ENCODE results near the gene FNDC1.

Gene FNDC1

DNA sequence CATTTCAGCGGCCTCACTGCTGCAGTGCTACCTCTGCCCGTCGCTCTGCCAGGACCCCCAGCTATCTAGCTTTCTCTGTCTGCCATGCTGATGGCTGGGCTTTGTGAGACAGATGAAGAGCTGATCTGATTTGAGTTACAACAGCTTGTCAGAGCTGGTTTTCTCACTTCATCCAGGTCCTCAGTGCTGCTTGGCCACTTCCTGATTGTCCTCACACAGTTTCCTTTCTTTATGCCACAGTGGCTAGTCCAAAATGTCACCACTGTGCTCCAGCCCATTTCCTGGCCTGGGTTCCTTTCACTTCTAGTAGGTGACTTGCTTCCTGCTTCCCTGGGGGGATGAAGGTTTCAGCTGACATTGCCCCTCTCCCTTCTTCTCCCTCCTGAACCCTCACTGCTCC lies 35.4 kb downstream of the FNDC1 start:
- DNase-seq (ENCODE audit: low read depth, low spot score), result no peak

DNA sequence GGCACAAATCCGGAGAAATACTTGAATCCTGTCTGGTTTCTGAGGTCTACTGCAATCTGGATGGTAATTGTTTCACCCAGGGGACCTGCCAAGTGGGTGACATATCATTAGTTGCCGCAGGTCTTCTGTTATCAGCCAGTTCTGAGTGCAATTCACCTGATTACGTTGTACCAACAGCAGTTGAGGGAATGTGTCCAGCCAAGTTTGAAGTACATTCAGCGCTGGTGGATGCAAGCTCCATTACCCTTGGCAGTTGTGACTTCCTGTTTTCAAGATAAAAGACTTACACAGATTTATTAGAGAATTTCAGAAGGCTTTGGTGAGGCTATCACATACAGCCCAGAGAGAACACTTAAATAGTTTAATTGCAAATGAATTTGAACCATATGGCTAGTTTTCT lies 42.8 kb downstream of the FNDC1 start:
- no peak for DNase-seq (ENCODE audit: low read depth, low spot score)

DNA sequence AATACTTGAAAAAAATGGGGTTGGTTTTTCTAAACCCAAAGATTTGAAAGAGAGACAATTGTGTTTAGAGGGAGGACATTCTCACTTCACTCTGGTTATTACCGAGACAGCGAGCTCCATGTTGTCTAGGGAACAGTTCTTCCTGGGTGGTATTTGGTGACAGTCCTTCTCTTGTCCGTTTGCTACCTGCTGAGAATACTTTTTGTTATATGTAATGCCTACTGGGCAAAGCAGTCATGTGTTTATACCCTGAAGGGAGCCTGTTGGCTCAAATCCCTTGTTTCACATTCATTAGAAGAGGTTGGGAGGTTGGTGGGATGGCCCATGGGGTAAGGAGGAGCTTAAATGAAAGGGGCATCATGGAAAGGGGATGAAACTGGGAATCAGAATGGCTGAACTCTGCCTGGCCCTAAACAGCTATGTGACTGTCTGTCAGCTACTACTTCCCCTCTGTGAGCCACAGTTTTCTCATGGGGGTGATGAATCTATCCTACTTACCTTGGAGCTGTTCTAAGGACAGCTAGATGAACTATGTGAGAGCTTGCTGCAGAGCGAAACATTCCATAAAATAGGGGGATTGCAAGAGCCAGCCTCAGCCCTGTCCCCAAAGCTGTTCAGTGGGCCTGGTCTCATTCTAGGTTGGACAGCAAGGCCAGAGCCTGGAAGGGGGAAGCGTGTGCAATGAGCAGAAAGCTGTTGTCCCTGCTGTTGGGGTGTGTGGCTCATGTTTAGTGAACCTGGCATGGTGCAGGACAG lies 43.5 kb downstream of the FNDC1 start:
- no peak for DNase-seq (ENCODE audit: low read depth, low spot score)

DNA sequence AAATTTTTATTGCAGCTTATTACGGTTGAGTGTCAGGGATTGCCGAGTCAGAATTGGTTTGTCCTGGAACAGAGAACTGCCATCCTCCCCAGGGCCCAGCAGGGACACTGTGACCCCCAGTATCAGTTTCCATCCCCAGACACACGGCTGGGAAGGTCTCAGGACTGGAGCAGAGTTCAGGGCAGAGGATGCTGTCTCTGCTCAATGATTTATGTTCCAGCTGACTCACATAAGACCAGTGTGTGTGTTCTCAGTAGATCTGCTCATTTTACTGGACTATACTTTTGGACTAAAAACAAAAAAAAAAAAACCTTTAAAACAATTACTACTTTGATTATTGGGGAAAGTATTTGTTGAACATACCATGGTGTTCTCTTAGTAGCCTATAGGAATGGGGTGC lies 44.2 kb downstream of the FNDC1 start:
- DNase-seq (ENCODE audit: low read depth, low spot score), result no peak

DNA sequence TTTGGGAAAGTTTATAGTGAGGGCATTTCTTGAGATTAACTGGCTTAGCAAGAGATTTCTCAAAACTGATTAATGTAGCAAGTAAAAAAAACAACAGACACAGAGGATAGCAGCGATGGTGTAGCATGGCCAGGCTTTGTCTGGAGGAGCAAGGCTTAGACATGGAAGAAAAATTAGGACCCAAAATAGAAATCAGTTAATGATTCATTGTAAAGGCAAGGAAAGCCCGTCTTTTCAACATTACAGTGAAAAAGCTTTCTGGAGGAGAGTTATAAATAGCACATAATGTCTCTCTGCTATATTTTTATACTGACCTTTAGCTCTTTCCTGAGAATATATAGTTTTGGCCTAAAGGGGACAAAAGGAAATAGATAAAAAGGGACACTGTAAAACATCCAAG lies 45.1 kb downstream of the FNDC1 start:
- no peak for DNase-seq (ENCODE audit: low read depth, low spot score)

DNA sequence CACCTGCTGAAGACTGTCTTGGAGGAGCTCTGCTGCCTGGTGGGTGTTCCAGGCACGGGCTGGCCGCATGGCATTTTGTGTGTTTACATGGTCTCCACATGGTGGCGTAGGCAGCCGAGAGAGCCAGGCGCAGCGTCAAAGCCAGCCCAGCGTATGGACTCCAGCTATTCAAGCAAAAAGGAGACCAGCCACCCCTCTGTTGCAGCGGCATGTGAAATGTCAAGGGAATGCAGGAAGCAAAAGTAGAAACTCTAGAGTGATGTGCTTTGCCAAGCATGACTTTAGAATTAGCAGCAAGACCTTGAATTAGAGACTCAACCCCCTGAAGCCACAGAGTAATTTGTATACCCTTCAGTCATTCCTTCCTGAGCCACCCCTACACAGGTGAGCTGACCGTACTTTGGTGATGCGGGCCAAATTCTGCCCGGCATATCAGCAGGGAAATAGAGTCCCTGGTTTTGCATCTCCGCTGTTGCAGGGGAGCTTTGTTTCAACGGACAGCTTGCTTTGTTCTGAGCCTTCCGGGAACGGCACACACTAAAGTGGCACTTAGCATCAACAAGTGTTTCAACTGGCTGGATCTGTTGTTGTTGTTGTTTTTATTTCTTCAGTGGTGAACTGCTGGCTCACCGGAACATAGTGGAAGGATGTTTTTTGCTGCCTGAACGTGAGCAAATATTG lies 48.5 kb downstream of the FNDC1 start:
- peak; percentile 45 for DNase-seq (ENCODE audit: low read depth, low spot score)

DNA sequence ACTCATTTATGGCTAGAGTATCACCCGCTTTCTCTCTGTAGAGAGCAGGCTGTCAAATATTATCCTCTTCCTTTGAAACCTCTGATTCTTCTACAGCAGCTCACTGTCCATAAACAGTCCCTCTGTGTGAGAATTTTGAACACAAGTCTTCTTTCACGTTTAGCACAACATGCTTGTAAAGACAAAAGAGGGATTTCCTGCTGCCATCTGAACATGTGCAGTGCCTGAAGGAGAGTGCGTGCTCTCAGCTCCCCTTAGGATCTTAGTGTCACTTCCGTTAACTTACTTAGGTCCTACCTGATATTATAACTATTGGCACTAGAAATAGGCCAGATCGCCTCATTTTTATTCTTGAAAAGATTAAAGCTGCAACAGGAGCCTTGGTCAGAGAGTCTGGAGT lies 50.9 kb downstream of the FNDC1 start:
- no peak for DNase-seq (ENCODE audit: low read depth, low spot score)

DNA sequence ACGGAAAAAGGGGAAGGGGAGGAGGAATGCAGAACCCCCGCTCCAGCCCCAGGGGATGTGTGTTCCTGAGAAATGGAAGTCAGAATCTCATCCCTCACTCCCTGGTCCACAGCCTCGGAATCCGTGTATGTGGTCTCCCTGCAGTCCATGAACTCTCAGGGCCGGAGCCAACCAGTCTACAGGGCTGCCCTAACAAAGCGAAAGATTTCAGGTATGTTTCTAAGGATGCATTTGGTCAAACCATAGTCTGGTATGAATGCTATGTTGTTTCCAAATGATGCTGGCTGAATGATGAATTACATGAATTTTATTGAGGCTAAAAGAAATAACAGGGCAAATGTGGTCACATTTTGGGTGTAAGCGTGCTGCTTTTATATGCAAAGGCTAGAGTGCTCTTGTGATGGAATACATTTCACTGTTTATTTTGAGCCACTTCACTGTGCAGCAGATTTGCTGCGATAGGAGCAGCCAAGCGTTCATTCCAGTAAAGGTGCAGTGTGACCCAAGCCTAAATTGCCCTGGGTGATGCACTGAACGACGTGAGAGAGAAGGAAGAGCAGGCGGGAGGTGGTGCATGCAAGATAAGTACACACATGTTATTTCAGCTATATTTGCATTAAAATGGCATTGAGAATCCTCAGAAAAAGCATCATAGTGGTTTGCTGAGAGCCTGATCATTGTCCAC lies 52.4 kb downstream of the FNDC1 start:
- DNase-seq (ENCODE audit: low read depth, low spot score), result no peak

DNA sequence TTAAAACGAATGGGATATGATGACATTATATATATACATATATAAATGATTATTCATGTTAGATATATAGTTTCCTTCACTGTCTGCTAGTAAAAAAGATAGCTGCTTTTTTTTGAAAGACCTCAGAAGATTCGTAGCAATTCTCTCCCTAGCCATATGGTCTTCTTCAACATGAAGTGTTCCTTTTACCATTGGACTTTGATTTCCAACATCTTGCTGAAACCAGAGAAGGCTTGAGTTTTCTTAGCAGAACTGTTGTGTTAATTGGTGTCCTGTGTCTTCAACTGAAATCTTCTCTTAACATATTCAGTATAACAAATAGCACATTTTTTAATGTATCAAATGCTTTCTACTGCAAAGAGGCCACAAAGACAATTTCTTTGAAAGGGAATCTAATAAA lies 55.3 kb downstream of the FNDC1 start:
- DNase-seq (ENCODE audit: low read depth, low spot score), result no peak

DNA sequence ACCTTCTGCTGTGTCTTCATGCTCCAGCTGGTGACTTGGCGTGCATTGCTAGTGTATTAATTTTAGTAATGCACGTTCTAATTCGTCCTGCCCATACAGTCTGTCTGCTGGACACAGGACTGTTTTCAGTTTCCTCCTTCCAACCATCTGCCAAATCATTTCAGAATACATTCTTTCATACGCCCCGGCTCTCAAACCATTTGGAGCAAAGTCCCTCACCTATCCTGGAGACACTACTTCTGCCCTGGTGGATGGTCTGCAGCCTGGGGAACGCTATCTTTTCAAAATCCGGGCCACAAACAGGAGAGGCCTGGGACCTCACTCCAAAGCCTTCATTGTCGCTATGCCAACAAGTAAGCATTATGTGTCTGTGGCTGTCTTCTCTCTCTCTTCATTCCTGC lies 60.5 kb downstream of the FNDC1 start:
- no peak for DNase-seq (ENCODE audit: low read depth, low spot score)

DNA sequence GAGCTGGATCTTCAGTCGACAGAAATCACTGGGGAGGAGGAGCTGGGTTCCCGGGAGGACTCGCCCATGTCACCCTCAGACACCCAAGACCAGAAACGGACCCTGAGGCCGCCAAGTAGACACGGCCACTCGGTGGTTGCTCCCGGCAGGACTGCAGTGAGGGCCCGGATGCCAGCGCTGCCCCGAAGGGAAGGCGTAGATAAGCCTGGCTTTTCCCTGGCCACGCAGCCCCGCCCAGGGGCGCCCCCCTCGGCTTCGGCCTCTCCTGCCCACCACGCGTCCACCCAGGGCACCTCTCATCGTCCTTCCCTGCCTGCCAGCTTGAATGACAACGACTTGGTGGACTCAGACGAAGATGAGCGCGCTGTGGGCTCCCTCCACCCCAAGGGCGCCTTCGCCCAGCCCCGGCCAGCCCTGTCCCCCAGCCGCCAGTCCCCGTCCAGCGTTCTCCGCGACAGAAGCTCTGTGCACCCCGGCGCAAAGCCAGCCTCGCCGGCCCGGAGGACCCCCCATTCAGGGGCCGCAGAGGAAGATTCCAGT lies 63.0 kb downstream of the FNDC1 start:
- DNase-seq (ENCODE audit: low read depth, low spot score), result no peak

DNA sequence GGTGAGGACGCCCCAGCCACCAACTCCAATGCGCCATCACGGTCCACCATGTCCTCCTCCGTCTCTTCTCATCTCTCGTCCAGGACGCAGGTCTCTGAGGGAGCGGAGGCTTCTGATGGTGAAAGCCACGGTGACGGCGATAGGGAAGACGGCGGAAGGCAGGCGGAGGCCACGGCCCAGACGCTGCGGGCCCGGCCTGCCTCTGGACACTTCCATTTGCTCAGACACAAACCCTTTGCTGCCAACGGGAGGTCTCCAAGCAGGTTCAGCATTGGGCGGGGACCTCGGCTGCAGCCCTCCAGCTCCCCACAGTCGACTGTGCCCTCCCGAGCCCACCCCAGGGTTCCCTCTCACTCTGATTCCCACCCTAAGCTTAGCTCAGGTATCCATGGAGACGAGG lies 63.6 kb downstream of the FNDC1 start:
- no peak for DNase-seq (ENCODE audit: low read depth, low spot score)

DNA sequence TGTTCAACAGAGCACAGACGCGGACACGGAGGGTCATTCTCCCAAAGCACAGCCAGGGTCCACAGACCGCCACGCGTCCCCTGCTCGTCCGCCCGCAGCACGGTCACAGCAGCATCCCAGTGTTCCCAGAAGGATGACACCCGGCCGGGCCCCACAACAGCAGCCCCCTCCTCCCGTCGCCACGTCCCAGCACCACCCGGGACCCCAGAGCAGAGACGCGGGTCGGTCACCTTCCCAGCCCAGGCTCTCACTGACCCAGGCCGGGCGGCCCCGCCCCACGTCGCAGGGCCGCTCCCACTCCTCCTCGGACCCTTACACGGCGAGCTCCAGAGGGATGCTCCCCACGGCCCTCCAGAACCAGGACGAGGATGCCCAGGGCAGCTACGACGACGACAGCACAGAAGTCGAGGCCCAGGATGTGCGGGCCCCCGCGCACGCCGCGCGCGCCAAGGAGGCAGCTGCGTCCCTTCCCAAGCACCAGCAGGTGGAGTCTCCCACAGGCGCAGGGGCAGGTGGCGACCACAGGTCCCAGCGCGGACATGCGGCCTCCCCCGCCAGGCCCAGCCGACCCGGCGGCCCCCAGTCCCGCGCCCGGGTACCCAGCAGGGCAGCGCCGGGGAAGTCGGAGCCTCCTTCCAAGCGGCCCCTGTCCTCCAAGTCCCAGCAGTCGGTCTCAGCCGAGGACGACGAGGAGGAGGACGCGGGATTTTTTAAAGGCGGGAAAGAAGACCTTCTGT lies 64.3 kb downstream of the FNDC1 start:
- DNase-seq (ENCODE audit: low read depth, low spot score), result no peak

DNA sequence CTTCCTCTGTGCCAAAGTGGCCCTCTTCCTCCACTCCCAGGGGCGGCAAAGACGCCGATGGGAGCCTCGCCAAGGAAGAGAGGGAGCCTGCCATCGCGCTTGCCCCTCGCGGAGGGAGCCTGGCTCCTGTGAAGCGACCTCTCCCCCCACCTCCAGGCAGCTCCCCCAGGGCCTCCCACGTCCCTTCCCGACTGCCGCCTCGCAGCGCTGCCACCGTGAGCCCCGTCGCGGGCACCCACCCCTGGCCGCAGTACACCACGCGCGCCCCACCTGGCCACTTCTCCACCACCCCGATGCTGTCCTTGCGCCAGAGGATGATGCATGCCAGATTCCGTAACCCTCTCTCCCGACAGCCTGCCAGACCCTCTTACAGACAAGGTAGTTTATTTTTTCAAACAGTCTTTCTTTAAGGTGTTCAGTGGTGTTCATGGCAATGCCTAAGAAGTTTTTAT lies 64.9 kb downstream of the FNDC1 start:
- no peak for DNase-seq (ENCODE audit: low read depth, low spot score)

DNA sequence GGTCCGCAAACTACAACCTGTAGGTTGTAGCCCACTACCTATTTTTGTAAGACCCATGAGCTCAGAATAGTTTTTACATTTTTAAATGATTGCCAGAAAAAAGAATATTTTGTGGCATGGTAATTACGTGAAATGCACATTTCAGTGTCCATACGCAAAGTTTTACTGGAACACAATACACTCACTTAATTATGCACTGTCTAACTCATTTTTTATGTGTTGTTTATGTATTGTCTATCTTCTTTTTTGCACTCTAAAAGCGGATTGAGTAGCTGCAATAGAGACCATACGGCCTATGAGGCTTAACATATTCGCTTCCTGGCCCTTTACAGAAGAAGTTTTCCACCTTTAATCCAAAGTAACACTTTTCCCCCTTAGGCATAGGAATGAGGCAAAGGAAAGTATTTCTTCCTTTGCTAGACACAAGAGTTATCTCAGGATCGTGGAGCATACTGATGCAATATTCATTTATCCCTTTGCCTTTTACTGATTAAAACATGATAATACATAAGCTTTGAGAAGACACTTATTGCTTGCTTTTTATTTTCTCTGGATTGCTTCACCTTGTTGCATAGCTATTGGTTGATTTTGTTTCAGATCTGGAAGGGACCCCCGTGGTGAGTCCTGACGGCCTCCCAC lies 69.8 kb downstream of the FNDC1 start:
- no peak for DNase-seq (ENCODE audit: low read depth, low spot score)

DNA sequence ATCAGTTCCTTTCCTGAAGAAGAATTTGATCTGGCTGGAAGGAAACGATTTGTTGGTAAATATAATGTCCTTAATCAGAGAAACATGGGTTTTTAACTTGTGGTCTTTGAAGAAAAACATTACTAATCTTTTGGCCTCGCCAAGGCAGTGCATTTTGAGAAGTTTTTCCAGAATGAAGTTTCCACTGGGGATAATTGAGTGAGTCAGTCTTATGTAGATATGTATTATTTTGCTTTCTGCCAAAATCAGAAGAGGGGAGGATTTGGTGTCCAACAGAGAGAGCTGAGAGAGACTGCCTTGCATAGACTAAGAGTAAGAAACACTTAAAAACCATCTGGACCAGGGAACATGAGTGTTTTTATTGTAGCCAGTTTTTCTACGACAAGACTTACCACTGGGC lies 79.9 kb downstream of the FNDC1 start:
- no peak for DNase-seq (ENCODE audit: low read depth, low spot score)

DNA sequence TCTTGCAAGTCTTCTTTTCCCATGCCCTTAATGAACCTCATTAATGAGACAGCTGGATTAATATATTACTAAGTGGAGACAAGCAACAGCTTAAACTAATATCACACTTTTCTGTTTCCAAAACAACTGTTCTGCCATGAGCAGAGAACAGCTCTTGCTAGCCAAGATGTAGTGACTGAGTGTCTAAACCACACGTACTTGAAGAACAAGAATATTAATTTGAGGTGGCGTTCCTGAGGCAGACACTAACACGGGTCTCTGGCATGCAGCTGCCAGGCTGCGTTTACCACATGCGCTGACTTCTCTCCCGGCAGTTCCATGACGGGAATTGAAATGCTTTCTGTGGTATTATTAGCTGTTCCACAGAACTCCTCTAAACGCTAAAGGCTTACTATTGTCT lies 80.6 kb downstream of the FNDC1 start:
- DNase-seq (ENCODE audit: low read depth, low spot score), result no peak

DNA sequence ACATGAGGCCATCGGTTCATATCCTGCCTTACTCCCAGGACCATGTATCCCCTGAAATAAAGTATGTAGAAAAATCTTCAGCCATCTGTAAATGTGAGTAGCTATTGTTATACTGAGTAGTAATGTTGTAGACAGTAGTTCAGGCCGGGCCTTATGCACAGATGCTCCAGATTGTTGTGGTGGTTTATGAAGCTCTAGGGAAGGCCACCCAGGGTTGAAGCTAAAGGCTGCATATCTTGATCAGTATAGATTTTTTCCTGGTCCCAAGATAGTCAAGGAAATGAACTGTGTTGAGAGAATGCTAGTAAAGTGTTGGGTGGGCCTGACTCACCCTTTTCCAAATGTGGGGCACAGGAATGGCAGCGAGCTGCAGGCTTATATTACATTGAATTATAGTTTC lies 81.4 kb downstream of the FNDC1 start:
- no peak for DNase-seq (ENCODE audit: low read depth, low spot score)

DNA sequence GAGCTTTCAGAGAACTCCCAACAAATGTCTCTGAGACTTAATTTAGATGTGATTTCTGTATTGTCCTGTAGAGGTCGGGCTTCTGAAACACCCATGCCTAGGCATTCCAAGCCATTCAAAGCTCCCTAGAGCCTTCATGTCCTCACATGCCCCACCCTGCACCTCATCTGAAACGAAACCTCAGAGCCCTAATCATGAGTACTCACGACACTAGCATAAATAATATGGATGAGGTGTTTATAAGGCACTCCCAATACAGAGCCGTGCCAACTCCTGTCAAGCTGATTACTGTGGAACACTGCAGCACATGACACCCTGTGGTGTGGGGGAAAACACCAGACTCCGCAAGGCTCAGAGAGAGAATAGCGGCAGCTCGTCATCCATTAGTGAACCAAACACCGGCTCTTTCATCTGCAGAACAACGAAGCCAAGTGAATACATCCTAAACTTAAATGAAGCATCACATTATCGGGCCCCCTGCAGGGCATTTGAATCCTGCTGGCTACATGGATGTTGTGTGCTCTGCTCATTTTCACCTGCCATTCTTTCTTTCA lies 83.8 kb downstream of the FNDC1 start:
- peak; percentile 30 for DNase-seq (ENCODE audit: low read depth, low spot score)

DNA sequence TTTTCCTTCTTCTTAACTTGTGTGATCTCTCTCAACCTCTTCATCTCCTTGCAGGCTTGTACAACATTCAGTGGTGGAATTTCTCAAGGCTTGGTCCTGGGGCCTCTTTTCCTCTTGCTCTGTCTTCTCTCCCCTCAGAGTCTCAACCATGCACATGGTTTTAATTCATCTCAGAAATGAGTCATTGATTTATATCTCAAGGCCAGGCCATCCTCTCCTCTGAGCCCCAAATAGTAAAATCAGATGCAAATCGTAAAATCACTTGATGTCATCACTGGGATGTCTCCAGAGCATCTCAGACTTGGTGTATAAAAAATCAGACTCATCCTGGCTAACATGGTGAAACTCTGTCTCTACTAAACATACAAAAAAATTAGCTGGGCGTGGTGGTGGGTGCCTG lies 85.0 kb downstream of the FNDC1 start:
- no peak for DNase-seq (ENCODE audit: low read depth, low spot score)

DNA sequence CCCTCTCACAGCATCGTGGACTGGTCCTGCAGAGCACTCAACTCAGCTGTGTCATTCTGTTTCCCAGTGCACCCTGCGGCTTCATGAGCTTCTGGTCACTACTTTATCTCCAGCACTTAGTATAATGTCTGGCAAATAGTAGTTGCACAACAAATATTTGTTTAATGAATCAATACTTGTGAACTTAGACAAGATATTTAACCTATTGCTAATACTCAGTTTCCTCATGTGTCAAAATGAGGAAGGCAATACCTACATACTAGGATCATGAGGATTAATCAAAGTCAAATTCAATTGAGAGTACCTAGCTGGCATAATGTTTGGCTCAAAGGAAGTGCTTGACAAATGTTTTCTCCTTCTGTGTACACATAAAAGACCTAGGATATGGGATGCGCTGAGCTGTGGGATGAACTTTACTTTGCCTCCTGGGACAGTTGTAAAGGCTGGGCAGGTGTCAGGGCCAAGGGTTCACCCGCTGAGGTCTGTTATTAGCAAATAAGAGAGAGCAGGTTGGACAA lies 86.3 kb downstream of the FNDC1 start:
- DNase-seq (ENCODE audit: low read depth, low spot score), result no peak
